HG03565 (cell line): ENCODE data around the gene MPP2.
"Not testable (repeated sequence)": the region's sequence is repeated elsewhere in the genome, so short reads cannot be mapped to it uniquely, and the experiment has no call there.

ENCODE experiments used
- ATAC-seq: cut with Tn5 transposase; IDR thresholded peaks from one replicate; pipeline ENCODE4 v1.9.1; 2021; ENCODE audit warnings: mild to moderate bottlenecking, moderate library complexity; ENCODE audit not compliant: unreplicated experiment

MPP2 gene

DNA sequence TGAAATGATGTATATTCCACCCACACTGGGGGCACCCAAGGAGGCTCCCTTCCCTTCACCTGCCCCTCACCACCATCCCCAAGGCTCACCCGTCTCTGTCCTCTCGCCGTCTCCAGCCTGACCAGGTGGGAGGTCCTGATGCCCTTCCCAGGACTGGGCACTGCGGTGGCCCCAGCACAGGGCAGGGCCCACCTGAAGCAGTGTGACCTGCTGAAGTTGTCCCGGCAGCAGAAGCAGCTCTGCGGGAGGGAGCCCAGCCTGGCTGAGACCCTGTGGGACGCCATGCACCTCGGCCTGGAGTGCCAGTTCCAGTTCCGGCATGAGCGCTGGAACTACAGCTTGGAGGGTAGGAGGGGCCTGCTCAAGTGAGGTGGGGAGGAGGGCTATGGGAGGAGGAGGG lies 25.0 kb upstream of the MPP2 start:
- no peak for ATAC-seq

GRCh38 chr17:43931062-43931571 lies 23.8 kb upstream of the MPP2 start:
- no peak for ATAC-seq

- no peak for ATAC-seq
Measured at GRCh38 chr17:43928609-43929008, 21.3 kb upstream of the MPP2 start.

GRCh38 chr17:43927929-43928328 lies 20.6 kb upstream of the MPP2 start:
- ATAC-seq: not testable (repeated sequence)

DNA sequence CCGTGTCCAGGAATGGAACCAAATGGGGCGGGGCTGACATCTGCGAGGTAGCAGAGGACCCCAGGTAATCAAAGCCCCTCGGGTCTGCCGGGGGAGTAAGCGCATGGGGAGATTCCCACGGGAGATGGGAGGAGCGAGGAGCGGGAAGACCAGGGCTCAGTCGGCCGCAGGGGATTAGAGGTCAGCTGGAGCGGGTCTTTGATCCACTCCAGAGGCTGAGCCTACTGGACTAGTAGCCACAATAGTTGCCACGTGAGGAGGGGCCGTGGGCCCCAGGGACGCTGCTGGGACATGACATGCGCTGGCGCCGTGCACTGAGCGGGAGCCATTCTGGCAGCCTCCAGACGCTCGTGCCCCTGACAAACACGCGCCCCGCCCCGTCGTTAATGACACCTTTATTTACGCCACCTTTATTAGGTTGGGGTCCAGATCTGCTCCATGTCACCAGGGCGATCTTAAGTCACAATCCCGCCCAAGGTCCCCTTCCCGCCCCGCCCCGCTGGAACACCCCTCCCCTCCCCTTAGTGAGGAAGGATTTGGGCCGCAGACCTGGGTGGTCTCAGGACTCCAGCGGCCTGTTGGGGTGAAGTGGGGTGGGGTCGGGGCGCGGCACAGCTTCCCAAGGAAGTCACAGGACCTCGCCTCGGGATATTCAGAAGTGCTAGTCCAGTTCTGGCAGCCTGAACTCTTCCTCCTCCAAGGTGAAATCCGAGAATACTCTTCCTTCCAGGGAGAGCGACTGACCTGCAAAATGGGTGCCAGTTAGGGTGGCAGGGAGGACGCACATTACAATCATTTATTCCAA lies 19.9 kb upstream of the MPP2 start:
- no peak for ATAC-seq

GRCh38 chr17:43924558-43924957 lies 17.2 kb upstream of the MPP2 start:
- no peak for ATAC-seq

DNA sequence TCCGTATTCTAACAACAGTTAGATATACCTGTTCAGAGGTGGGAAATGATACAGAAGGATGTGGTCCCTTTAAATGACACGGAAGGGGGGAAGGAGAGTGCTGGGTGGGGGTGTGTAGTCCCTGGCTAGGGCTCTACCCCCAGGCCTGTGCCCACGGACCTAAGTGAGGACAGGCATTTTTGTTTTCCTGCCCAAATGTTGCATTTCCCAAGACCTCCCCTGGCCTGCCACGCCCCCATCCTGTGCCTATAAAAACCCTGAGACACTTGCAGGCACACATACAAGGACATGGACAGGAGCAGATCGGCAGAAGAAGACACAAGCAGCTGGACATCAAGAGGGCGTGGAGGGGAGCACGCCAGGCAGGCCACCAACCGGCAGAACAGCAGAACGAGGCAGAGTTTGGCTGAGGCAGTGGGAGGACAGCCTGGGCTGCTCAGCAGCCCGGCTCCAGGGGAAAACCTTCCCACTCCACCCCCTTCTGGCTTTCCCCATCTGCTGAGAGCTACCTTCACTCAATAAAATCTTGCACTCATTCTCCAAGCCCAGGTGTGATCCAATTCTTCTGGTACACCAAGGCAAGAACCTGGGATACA lies 13.3 kb upstream of the MPP2 start:
- ATAC-seq: no peak

DNA sequence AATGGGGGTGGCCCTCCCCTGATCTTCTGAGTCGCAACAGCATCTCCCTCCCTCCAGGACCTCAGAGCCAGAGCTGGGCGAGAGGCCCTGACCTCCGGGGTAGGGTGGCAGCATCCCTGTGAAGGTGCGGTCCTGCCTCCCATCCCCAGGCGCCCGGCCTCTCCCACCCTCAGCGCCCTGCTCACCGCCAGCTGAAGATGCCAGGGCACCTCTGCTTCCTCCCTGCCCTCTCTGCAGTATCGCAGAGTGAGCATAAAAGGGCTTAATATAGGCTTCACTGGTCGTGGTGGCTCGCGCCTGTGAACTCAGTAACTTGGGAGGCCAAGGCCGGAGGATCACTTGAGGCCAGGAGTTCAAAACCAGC lies 10.7 kb upstream of the MPP2 start:
- no peak for ATAC-seq

- ATAC-seq: no peak
Measured at GRCh38 chr17:43917348-43918025, 10.2 kb upstream of the MPP2 start.

DNA sequence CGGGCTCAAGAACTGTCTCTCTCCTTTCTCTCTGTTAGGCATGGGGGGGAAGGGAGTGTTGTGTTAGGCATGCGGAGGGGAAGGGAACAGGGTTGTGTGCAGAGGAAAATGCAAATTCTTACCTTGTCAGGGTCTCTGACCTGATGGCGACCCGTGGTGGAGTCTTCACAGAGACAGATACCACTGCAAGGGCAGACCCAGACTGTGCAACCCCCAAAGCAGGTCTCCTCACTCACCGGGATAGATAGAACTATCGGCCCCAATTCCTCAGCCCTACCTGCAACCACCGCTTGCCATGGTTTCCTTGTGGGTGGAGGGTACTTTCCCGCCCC lies 9.6 kb upstream of the MPP2 start:
- no peak for ATAC-seq

- ATAC-seq: no peak
Measured at GRCh38 chr17:43916385-43916784, 9.0 kb upstream of the MPP2 start.

GRCh38 chr17:43915559-43915958 lies 8.2 kb upstream of the MPP2 start:
- no peak for ATAC-seq

DNA sequence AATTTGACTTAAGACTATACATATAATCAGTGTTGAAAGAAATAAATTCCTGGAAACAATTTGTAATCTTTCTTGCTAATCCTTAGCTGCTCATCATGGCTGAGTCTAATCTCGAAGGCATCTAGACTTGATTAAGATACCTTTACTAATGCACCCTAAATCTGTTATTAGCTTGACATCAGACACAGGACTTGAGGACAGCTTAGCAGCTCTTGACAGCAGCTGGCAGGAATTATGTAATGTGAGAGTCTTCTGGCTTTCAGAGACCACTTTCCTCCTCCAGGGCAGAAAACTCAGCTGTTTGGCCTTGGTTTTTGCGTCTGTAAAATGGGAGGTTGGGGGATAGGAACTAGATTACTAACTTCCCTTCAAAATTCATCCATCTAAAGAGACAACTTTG lies 7.1 kb upstream of the MPP2 start:
- no peak for ATAC-seq

GRCh38 chr17:43913584-43913983 lies 6.2 kb upstream of the MPP2 start:
- no peak for ATAC-seq

DNA sequence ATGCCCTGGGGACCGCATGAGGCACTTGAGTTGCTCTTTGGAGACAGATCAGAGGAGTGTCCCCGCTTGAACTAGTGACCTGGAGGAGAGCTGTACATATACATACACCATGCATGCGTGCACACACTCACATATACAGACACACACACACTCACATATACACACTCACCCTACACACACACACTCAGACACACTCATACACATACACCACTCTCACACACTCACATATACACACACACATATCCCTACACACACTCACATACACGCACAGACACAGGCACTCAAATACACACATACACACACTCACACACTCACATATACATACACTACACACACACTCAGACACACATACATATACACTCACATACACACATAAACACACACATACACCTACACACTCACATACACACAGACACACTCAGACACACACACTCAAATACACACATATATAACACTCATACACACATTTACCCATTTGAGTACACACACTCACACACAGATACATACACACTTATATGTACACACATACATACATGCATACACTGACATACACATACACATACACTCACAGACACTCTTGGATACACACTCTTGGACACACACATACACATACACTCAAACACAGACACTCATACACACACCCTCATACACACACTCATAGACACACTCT lies 5.4 kb upstream of the MPP2 start:
- ATAC-seq: no peak

GRCh38 chr17:43911904-43912303 lies 4.6 kb upstream of the MPP2 start:
- ATAC-seq: no peak

- ATAC-seq: no peak
Measured at GRCh38 chr17:43909537-43910231, 2.3 kb upstream of the MPP2 start.

- ATAC-seq: no peak
Measured at GRCh38 chr17:43907998-43908721, 824 bp upstream of the MPP2 start.

- no peak for ATAC-seq
Measured at GRCh38 chr17:43906951-43907424, 348 bp downstream of the MPP2 start.
